HEK293 (cell line): ENCODE measurements around the gene USP2.

Source experiments
- HOXA7 ChIP-seq: sonication (generic); formaldehyde crosslinking; IDR thresholded peaks from 2 replicates; pipeline ENCODE4 v1.8.1; 2022; ENCODE audit warnings: missing genetic modification reagents, borderline replicate concordance
- REPIN1 ChIP-seq: fragments of 450-650 bp; formaldehyde crosslinking; IDR thresholded peaks from 2 replicates; pipeline ENCODE4 v1.5.1; 2017; ENCODE audit warnings: missing biosample characterization, missing genetic modification characterization, low read depth
- ZBTB21 ChIP-seq: fragments of 450-650 bp; formaldehyde crosslinking; IDR thresholded peaks from 2 replicates; pipeline ENCODE4 v1.5.1; 2017; ENCODE audit warnings: missing biosample characterization, missing genetic modification characterization
- ZNF23 ChIP-seq: fragments of 450-650 bp; formaldehyde crosslinking; IDR thresholded peaks from 2 replicates; pipeline ENCODE4 v1.5.1; 2016; ENCODE audit warnings: missing biosample characterization, missing genetic modification characterization, borderline replicate concordance
- ZNF239 ChIP-seq: fragments of 450-650 bp; formaldehyde crosslinking; IDR thresholded peaks from 2 replicates; pipeline ENCODE4 v1.5.1; 2016; ENCODE audit warnings: missing biosample characterization, missing genetic modification characterization
- ZNF404 ChIP-seq: fragments of 450-650 bp; formaldehyde crosslinking; IDR thresholded peaks from 2 replicates; pipeline ENCODE4 v1.5.1; 2017; ENCODE audit warnings: missing biosample characterization, missing genetic modification characterization
- ZNF677 ChIP-seq: fragments of 450-650 bp; IDR thresholded peaks from 2 replicates; pipeline ENCODE4 v1.5.0; 2018; ENCODE audit warnings: missing biosample characterization, mild to moderate bottlenecking, missing genetic modification characterization, moderate library complexity
- ZNF791 ChIP-seq: fragments of 450-650 bp; formaldehyde crosslinking; IDR thresholded peaks from 2 replicates; pipeline ENCODE4 v1.5.1; 2016; ENCODE audit warnings: missing biosample characterization, missing genetic modification characterization
- TF ChIP-seq, protein P1 (sequence below): fragments of 450-650 bp; formaldehyde crosslinking; IDR thresholded peaks from 2 replicates; pipeline ENCODE4 v1.5.1; 2016; ENCODE audit warnings: missing biosample characterization, missing genetic modification characterization
- TF ChIP-seq, protein P2 (sequence below): fragments of 450-650 bp; formaldehyde crosslinking; IDR thresholded peaks from 2 replicates; pipeline ENCODE4 v1.5.1; 2016; ENCODE audit warnings: missing biosample characterization, missing genetic modification characterization
- TF ChIP-seq, protein P3 (sequence below): IDR thresholded peaks from 2 replicates; pipeline ENCODE4 v1.6.1; 2011; ENCODE audit warnings: mild to moderate bottlenecking, low read depth, low read length, borderline replicate concordance
- TF ChIP-seq, protein P4 (sequence below): fragments of 450-650 bp; formaldehyde crosslinking; IDR thresholded peaks from 2 replicates; pipeline ENCODE4 v1.5.1; 2016; ENCODE audit warnings: missing biosample characterization, missing genetic modification characterization
- TF ChIP-seq, protein P5 (sequence below): fragments of 450-650 bp; formaldehyde crosslinking; IDR thresholded peaks from 2 replicates; pipeline ENCODE4 v1.5.1; 2016; ENCODE audit warnings: missing biosample characterization, missing genetic modification characterization, low read depth

DNA sequence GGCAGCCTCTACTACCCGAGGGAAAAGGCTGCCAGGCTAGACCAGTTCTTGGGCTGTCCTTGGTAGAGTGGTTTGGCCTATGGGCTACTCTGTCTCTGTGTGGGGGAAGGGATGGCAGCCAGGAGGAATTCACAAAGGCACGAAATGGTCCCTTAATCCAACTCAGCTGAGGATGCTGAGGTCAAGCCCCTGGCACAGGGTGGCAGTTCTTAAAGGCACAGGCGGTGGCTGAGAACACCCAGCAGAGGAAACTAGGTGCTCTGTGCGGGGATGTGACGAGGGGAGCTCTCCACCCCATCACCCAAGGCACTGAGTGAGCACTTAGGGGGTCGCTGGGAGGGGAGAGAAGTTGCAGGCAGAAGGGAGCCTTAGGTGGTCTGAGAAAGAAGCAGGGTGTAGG, 34.9 kb downstream of the USP2 start, which contains the start of gene MFRP:
- TF ChIP-seq, protein P1, sequence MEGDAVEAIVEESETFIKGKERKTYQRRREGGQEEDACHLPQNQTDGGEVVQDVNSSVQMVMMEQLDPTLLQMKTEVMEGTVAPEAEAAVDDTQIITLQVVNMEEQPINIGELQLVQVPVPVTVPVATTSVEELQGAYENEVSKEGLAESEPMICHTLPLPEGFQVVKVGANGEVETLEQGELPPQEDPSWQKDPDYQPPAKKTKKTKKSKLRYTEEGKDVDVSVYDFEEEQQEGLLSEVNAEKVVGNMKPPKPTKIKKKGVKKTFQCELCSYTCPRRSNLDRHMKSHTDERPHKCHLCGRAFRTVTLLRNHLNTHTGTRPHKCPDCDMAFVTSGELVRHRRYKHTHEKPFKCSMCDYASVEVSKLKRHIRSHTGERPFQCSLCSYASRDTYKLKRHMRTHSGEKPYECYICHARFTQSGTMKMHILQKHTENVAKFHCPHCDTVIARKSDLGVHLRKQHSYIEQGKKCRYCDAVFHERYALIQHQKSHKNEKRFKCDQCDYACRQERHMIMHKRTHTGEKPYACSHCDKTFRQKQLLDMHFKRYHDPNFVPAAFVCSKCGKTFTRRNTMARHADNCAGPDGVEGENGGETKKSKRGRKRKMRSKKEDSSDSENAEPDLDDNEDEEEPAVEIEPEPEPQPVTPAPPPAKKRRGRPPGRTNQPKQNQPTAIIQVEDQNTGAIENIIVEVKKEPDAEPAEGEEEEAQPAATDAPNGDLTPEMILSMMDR (tag by site-specific recombination), result no peak
- TF ChIP-seq ZNF23 (tag by site-specific recombination) (no peak), ZNF677 (tag by site-specific recombination) (no peak), REPIN1 (tag by site-specific recombination) (no peak), ZNF239 (tag by site-specific recombination) (no peak), ZBTB21 (tag by site-specific recombination) (no peak), HOXA7 (CRISPR knock-in tag) (no peak), ZNF404 (tag by site-specific recombination) (no peak), ZNF791 (tag by site-specific recombination) (no peak)
- TF ChIP-seq, protein P2, sequence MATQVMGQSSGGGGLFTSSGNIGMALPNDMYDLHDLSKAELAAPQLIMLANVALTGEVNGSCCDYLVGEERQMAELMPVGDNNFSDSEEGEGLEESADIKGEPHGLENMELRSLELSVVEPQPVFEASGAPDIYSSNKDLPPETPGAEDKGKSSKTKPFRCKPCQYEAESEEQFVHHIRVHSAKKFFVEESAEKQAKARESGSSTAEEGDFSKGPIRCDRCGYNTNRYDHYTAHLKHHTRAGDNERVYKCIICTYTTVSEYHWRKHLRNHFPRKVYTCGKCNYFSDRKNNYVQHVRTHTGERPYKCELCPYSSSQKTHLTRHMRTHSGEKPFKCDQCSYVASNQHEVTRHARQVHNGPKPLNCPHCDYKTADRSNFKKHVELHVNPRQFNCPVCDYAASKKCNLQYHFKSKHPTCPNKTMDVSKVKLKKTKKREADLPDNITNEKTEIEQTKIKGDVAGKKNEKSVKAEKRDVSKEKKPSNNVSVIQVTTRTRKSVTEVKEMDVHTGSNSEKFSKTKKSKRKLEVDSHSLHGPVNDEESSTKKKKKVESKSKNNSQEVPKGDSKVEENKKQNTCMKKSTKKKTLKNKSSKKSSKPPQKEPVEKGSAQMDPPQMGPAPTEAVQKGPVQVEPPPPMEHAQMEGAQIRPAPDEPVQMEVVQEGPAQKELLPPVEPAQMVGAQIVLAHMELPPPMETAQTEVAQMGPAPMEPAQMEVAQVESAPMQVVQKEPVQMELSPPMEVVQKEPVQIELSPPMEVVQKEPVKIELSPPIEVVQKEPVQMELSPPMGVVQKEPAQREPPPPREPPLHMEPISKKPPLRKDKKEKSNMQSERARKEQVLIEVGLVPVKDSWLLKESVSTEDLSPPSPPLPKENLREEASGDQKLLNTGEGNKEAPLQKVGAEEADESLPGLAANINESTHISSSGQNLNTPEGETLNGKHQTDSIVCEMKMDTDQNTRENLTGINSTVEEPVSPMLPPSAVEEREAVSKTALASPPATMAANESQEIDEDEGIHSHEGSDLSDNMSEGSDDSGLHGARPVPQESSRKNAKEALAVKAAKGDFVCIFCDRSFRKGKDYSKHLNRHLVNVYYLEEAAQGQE, result no peak
- TF ChIP-seq, protein P3, sequence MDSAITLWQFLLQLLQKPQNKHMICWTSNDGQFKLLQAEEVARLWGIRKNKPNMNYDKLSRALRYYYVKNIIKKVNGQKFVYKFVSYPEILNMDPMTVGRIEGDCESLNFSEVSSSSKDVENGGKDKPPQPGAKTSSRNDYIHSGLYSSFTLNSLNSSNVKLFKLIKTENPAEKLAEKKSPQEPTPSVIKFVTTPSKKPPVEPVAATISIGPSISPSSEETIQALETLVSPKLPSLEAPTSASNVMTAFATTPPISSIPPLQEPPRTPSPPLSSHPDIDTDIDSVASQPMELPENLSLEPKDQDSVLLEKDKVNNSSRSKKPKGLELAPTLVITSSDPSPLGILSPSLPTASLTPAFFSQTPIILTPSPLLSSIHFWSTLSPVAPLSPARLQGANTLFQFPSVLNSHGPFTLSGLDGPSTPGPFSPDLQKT, result no peak
- TF ChIP-seq, protein P4, sequence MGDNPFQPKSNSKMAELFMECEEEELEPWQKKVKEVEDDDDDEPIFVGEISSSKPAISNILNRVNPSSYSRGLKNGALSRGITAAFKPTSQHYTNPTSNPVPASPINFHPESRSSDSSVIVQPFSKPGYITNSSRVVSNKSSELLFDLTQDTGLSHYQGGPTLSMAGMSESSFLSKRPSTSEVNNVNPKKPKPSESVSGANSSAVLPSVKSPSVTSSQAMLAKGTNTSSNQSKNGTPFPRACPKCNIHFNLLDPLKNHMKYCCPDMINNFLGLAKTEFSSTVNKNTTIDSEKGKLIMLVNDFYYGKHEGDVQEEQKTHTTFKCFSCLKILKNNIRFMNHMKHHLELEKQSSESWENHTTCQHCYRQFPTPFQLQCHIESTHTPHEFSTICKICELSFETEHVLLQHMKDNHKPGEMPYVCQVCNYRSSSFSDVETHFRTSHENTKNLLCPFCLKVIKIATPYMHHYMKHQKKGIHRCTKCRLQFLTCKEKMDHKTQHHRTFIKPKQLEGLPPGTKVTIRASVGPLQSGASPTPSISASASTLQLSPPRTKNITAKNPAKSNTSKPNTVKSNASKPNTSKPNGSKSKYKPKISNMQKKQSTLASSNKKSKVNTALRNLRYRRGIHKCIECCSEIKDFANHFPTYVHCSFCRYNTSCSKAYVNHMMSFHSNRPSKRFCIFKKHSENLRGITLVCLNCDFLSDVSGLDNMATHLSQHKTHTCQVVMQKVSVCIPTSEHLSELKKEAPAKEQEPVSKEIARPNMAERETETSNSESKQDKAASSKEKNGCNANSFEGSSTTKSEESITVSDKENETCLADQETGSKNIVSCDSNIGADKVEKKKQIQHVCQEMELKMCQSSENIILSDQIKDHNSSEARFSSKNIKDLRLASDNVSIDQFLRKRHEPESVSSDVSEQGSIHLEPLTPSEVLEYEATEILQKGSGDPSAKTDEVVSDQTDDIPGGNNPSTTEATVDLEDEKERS (tag by site-specific recombination), result no peak
- TF ChIP-seq, protein P5, sequence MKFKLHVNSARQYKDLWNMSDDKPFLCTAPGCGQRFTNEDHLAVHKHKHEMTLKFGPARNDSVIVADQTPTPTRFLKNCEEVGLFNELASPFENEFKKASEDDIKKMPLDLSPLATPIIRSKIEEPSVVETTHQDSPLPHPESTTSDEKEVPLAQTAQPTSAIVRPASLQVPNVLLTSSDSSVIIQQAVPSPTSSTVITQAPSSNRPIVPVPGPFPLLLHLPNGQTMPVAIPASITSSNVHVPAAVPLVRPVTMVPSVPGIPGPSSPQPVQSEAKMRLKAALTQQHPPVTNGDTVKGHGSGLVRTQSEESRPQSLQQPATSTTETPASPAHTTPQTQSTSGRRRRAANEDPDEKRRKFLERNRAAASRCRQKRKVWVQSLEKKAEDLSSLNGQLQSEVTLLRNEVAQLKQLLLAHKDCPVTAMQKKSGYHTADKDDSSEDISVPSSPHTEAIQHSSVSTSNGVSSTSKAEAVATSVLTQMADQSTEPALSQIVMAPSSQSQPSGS (tag by site-specific recombination), result no peak
